Measurements from ENCODE around the gene EXOC6B.

The EXOC6B gene

DNA sequence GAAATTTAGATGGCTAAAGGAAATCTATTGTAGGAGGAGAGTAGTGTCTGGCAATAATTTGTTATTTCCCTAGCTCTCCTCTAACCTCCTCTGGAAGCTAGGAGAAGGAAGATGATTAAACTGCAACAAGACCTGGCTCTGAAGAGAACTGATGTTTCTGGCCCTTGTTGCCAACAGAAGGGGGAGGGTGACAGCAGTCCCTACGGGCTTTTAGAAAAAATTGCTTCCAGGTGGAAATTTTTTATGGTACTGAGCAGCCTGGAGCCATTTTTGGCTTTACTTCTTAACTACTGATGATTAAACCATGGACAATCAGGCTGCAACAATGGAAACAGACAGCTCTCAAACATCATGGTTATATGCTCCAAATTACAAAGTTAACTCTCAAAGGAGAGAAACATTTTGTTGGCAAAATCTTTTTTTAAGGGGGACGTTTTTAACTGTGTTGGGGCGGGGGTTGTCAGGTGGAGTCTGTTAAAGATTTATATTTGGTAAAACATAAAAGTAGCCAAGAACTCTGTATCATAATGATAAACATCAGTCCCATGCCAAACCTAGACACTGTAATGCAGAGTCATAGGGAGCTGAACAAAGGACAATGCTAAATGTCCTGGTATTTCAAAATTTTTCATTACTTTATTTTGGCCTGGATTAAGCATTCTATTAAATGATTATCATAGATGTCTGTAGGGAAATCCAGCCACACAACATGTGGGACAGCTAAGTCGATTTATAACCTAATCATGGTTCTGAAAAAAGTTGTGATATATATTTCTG, 70.0 kb downstream of the EXOC6B start:
- peak; percentile 78 for DNase-seq (ENCODE audit: low read depth)
- TF ChIP-seq, protein P1, sequence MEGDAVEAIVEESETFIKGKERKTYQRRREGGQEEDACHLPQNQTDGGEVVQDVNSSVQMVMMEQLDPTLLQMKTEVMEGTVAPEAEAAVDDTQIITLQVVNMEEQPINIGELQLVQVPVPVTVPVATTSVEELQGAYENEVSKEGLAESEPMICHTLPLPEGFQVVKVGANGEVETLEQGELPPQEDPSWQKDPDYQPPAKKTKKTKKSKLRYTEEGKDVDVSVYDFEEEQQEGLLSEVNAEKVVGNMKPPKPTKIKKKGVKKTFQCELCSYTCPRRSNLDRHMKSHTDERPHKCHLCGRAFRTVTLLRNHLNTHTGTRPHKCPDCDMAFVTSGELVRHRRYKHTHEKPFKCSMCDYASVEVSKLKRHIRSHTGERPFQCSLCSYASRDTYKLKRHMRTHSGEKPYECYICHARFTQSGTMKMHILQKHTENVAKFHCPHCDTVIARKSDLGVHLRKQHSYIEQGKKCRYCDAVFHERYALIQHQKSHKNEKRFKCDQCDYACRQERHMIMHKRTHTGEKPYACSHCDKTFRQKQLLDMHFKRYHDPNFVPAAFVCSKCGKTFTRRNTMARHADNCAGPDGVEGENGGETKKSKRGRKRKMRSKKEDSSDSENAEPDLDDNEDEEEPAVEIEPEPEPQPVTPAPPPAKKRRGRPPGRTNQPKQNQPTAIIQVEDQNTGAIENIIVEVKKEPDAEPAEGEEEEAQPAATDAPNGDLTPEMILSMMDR (conservative IDR thresholded peaks at IDR 0.05; ENCODE audit: low read length): no peak
- H3K4me3 ChIP-seq (ENCODE audit: low read length): no peak overlapping the region

DNA sequence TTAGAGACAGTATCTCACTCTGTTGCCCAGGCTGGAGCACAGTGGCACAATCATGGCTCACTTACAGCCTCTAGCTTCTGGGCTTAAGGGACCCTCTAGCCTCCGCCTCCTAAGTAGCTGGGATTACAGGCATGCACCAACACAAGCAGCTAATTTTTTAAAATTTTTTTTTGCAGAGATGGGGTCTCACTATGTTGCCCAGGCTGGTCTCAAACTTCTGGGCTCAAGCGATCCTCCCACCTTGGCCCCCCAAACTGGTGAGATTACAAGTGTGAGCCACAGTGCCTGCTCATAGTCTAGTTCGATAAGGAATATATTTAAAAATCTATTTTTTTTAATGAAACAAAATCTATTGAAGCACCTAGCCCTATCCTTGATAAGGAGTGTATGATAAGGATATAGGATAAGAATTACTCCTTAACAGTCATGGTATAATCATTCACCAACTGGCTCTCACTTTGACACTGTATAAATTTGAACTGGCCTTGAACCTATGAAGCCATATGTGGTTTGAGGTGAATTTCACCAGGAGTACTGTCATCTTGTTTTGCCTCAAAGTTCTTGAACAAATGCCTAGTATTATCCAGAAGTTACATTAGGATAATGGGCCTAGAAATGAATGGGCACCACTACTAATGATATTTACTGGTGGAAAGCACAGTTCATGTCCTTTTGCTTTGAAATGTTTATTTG, 71.1 kb downstream of the EXOC6B start:
- no peak overlapping the region for H3K4me3 ChIP-seq (ENCODE audit: low read length)
- no peak for DNase-seq (ENCODE audit: low read depth)
- TF ChIP-seq, protein P1 (conservative IDR thresholded peaks at IDR 0.05; ENCODE audit: low read length): no peak

- TF ChIP-seq, protein P1 (conservative IDR thresholded peaks at IDR 0.05; ENCODE audit: low read length): no peak
- DNase-seq (ENCODE audit: low read depth): no peak
- no peak overlapping the region for H3K4me3 ChIP-seq (ENCODE audit: low read length)
Measured at GRCh38 chr2:72750977-72751639, 74.7 kb downstream of the EXOC6B start.

DNA sequence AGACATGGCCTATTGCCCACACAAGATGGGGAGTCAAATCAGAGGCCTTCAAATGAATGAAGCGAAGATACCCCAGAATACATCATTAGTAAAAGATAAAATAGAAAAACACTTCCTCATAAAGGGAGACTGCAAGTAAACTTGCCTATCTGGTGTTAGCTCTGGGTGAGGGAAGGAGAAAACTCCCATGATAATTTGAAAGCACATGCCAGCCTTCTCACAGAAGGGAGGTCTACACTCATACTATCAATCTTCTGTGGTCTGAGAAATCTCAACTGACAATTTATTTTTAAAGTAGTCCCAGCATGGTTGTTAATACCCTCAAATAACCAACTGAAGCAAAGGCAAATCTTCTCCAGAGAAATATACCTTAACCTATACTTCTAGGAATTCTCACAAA, 75.4 kb downstream of the EXOC6B start:
- TF ChIP-seq, protein P1 (conservative IDR thresholded peaks at IDR 0.05; ENCODE audit: low read length): no peak
- no peak for DNase-seq (ENCODE audit: low read depth)
- no peak overlapping the region for H3K4me3 ChIP-seq (ENCODE audit: low read length)

GRCh38 chr2:72747344-72747743, 78.5 kb downstream of the EXOC6B start:
- TF ChIP-seq, protein P1 (conservative IDR thresholded peaks at IDR 0.05; ENCODE audit: low read length): no peak
- no peak for DNase-seq (ENCODE audit: low read depth)
- no peak overlapping the region for H3K4me3 ChIP-seq (ENCODE audit: low read length)

DNA sequence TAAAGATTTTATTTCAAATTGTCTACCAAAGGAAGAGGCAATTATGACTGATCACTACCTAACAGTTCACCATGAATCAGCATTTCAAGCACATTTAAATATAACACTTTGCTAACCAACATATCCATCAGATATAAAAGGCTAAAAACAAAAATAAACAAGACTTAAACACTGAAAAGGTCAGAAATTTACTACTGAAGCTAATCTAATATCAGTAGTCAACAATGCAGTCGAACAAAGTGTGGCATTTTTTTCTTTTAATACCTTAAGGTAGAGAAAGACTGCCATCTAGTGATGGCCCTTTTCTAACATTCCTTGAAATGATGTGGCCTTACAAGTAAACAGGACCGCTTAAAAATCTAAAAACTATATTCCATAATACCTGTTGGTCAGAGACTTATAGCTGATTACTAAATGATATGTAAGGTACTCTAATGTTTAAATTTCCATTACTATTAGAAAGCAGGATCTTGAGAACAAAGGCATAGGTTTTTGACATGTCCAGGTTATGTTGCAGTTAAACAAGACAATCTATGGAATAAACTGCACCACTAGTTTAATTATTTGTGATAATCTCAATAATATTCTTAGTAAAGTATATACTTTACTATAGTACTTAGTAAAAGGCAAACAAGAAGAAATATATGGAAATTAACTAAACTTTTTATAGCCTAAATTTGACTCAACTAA, 80.0 kb downstream of the EXOC6B start:
- TF ChIP-seq, protein P1 (conservative IDR thresholded peaks at IDR 0.05; ENCODE audit: low read length): peak; percentile 82
- peak; percentile 73 for DNase-seq (ENCODE audit: low read depth)
- H3K4me3 ChIP-seq (ENCODE audit: low read length): no peak overlapping the region

Data from AG10803 (cell line).